ENCODE data around the gene TMC1.
"Not testable (repeated sequence)": the region's sequence is repeated elsewhere in the genome, so short reads cannot be mapped to it uniquely, and the experiment has no call there.

The TMC1 gene

GRCh38 chr9:72521416-72521815 lies at the start of gene TMC1:
Gene TMC1 (plus strand): TSS chr9:72521608. CDS start chr9:72648649, 127,041 bp downstream.
- not testable (repeated sequence) for DNase-seq

GRCh38 chr9:72473474-72474261 lies 47.7 kb upstream of the TMC1 start:
- no peak for DNase-seq

- DNase-seq, result no peak
These were observed 46.7 kb upstream of the TMC1 start for GRCh38 chr9:72474676-72475075.

- DNase-seq, result no peak
These were observed 45.3 kb upstream of the TMC1 start for GRCh38 chr9:72476100-72476499.

GRCh38 chr9:72476617-72477437 lies 44.6 kb upstream of the TMC1 start:
- peak; percentile 13 to 19 for DNase-seq

GRCh38 chr9:72477930-72478518 lies 43.4 kb upstream of the TMC1 start:
- DNase-seq, result no peak

- no peak for DNase-seq
These were observed 42.4 kb upstream of the TMC1 start for GRCh38 chr9:72478966-72479365.

GRCh38 chr9:72480261-72480660 lies 41.1 kb upstream of the TMC1 start:
- not testable (repeated sequence) for DNase-seq

GRCh38 chr9:72480921-72481320 lies 40.5 kb upstream of the TMC1 start:
- no peak for DNase-seq

GRCh38 chr9:72485821-72486593 lies 35.4 kb upstream of the TMC1 start:
- no peak for DNase-seq

- no peak for DNase-seq
These were observed 34.8 kb upstream of the TMC1 start for GRCh38 chr9:72486594-72486955.

GRCh38 chr9:72487665-72488064 lies 33.7 kb upstream of the TMC1 start:
- not testable (repeated sequence) for DNase-seq

GRCh38 chr9:72489986-72490385 lies 31.4 kb upstream of the TMC1 start:
- no peak for DNase-seq

- DNase-seq, result no peak
These were observed 30.2 kb upstream of the TMC1 start for GRCh38 chr9:72491242-72491641.

GRCh38 chr9:72494051-72494450 lies 27.4 kb upstream of the TMC1 start:
- no peak for DNase-seq

GRCh38 chr9:72497447-72498046 lies 23.9 kb upstream of the TMC1 start:
- no peak for DNase-seq

GRCh38 chr9:72506615-72507014 lies 14.8 kb upstream of the TMC1 start:
- no peak for DNase-seq

- DNase-seq, result no peak
These were observed 12.4 kb upstream of the TMC1 start for GRCh38 chr9:72509053-72509452.

GRCh38 chr9:72509635-72510034 lies 11.8 kb upstream of the TMC1 start:
- no peak for DNase-seq

- not testable (repeated sequence) for DNase-seq
These were observed 397 bp upstream of the TMC1 start for GRCh38 chr9:72521011-72521410.

GRCh38 chr9:72524820-72525540 lies 3.6 kb downstream of the TMC1 start:
- no peak for DNase-seq
